GM19099 (cell line): ENCODE data around the gene OSBP2.

Experiments used
- POLR2A ChIP-seq: IDR thresholded peaks from 3 replicates; pipeline ENCODE4 v1.6.1; 2011; ENCODE audit warnings: low read depth; ENCODE audit not compliant: insufficient read length; ENCODE audit errors: extremely low read depth

Gene OSBP2

DNA sequence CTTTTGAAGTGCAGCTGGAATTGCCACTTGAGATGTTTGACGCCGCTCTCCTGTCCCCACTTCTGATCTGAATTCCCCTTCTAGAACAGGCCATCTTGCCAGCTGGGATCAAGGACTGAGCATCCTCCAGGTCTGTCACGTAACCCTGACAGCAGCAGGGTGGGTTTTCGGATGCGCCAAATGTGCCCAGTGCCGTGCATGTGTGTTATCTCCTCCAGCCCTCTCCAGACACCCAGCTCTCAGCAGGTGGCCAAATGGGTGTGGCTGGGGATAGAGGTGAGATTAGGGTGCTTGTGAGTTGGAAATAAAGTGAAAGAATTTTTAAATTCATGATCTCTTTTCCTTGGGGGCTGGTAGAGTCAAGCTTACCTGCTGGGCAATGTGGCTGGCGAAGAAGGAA is 3.3 kb downstream of the OSBP2 start:
- no peak for TF ChIP-seq POLR2A

DNA sequence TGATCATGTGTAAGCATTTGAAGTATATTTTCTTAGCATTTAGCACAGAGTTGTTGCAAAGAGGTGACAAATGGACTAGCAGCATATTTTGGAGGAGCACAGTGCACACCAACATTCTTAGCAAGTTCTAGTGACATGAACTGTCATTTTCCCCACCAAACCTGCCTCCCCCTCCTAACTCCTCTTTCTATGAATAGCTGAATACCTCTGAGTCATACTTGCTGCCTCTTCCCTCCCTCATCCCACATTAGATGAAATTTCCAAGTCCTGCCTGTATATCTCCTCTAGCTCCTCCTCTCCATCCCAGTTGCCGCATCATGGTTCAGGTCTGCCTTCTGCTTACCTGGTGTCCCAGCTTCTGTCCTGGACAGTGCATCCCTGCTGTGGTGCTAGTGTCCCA is 7.2 kb downstream of the OSBP2 start:
- no peak for TF ChIP-seq POLR2A

GRCh38 chr22:30702856-30703255 is 8.2 kb downstream of the OSBP2 start:
- no peak for TF ChIP-seq POLR2A

GRCh38 chr22:30704978-30705377 is 10.3 kb downstream of the OSBP2 start:
- no peak for TF ChIP-seq POLR2A

GRCh38 chr22:30705710-30706651 is 11.3 kb downstream of the OSBP2 start:
- TF ChIP-seq POLR2A, result peak; percentile 19

DNA sequence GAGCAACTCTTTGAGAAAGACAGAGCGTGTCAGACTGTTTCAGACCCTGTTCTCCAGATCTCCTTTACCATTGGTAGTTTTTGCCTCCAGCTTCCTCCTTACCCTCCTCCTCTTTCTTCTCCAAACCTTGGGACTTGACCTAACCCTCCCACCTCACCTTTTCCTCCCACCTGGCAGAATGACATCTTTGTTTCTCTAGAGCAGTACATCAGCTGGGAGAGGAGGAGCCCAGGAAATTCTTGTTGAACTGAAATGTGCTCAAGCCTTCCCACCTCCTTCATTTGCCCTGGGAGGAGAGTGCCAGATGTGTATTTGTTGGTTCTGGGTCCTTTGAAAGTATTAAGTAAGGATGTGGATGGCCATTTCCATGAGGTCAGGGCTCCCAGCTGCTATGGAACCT is 17.4 kb downstream of the OSBP2 start:
- no peak for TF ChIP-seq POLR2A

DNA sequence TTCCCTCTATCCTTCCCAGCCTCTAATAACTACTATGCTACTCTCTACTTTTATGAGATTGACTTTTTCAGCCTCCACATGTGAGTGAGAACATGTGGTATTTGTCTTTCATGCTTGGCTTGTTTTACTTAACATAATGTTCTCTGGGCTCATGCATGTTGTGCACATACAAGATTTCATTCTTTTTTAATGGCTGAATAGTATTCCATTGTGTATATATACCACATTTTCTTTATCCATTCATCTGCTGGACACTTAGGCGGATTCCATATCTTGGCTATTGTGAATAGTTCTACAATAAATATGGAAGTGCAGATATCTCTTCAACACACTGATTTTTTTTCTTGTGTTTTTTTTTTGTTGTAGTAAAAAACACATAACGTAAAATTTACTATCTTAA is 19.4 kb downstream of the OSBP2 start:
- TF ChIP-seq POLR2A, result no peak

- TF ChIP-seq POLR2A, result no peak
Observed at GRCh38 chr22:30717331-30717921, 22.8 kb downstream of the OSBP2 start.

GRCh38 chr22:30717952-30718351 is 23.3 kb downstream of the OSBP2 start:
- TF ChIP-seq POLR2A, result no peak

- no peak for TF ChIP-seq POLR2A
Observed at GRCh38 chr22:30718491-30718890, 23.8 kb downstream of the OSBP2 start.

GRCh38 chr22:30718938-30719337 is 24.3 kb downstream of the OSBP2 start:
- no peak for TF ChIP-seq POLR2A

GRCh38 chr22:30720263-30720837 is 25.7 kb downstream of the OSBP2 start:
- TF ChIP-seq POLR2A, result no peak

- no peak for TF ChIP-seq POLR2A
Observed at GRCh38 chr22:30721741-30722140, 27.1 kb downstream of the OSBP2 start.

DNA sequence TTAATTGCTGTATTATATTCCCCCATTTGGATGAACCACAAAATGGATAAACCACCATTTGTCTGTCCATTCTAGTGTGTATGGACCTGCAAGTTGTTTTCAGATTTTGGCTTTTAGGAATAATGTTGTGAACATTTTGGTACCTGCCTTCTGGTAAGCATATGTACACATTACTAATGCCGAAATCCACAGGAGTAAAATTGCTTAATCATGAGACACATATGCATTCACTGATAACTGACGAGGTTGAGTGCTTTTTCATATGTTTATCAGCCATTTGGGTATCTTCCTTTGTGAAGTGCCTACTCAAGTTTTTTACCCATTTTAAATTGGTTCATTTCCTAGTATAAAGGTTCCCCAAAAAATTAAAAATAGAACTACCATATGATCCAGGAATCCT is 34.2 kb downstream of the OSBP2 start:
- no peak for TF ChIP-seq POLR2A

DNA sequence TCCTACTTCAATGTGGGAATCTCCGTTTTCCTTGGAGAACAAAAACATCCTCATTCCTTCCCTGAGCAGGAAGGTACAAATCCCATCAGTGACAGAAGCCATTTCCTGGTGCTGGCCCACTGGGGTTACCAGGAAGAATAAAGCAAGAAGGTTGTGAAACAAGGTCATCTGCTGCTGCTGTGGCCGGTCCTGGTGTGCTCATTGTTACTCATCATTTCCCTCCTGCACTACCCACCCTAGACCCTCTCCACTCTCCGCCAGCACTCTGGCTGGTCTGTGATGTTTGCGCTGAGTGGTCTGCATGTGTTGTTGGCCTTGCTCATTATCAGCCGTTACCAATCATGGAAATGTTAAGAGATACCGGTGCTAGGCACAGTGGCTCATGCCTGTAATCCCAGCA is 37.0 kb downstream of the OSBP2 start:
- no peak for TF ChIP-seq POLR2A

- no peak for TF ChIP-seq POLR2A
Observed at GRCh38 chr22:30732426-30732825, 37.8 kb downstream of the OSBP2 start.
